Right cardiac atrium (tissue), 5 donors: ENCODE results near the gene ZNF214. TPM values are rescaled to one million over a fixed set of nuclear protein-coding genes. Genes with fewer than 3 reads are reported as not detected.
A peak's percentile ranks its signal among the peaks of the same experiment; 100 is the strongest.

Experiments used
- ATAC-seq, 2 donors: fragments of 200-7000 bp; cut with Tn5 transposase; one replicate each; pipeline versions ENCODE4 v1.8.0 to v1.9.1; 2020; ENCODE audit warnings: moderate library complexity in 2 of 2, mild to moderate bottlenecking in 1 of 2
- DNase-seq, 3 donors: peaks; one replicate each; pipeline ENCODE4 v3.0.0-alpha.2; 2020
- H3K27ac ChIP-seq: one replicate; pipeline ENCODE4 v1.5.1; 2013; ENCODE audit warnings: mild to moderate bottlenecking, low read length, control low read depth, moderate library complexity
- H3K27me3 ChIP-seq: one replicate; pipeline ENCODE4 v1.6.1; 2013; ENCODE audit not compliant: control insufficient read depth, insufficient read depth
- H3K4me1 ChIP-seq: one replicate; pipeline ENCODE4 v1.6.1; 2013; ENCODE audit warnings: low read length; ENCODE audit not compliant: control insufficient read depth, insufficient read depth
- H3K4me3 ChIP-seq: one replicate; pipeline ENCODE4 v1.5.1; 2013; ENCODE audit warnings: low read length, control low read depth
- H3K9me3 ChIP-seq: one replicate; pipeline ENCODE4 v1.6.1; 2013; ENCODE audit warnings: low read length; ENCODE audit not compliant: control insufficient read depth
- WGBS: extraction: QIAGEN DNeasy Blood & Tissue Kit; methylation state at CpG from one replicate; pipeline ENCODE4 v1.1.7; 2013; 5-methylcytosine and 5-hydroxymethylcytosine counted together
- intact Hi-C, 4 donors: fragments of 100-400 bp; cut with DNase I; formaldehyde crosslinking; loops; one replicate each; pipeline versions ENCODE4 v1.11.0 to v1.14.0; 2022 to 2023
- polyA plus RNA-seq: library from polyadenylated mRNA; stranded (reverse); fragments of 200-250 nt; gene quantifications from one replicate; pipeline ENCODE4 v1.2.3, GENCODE V29; 2013
- total RNA-seq, 4 donors: library from RNA; stranded (reverse); fragmentation: NEBNext Ultra II Directional; extraction: Animal tissue kit (Norgen Biotek cat#: 25700); gene quantifications; one replicate each; pipeline ENCODE4 v1.2.1, GENCODE V29; 2021
- donor health status: healthy with polysubstance abuse.
- donor health status: DM: no; HTN: yes; CAD: no.
- donor health status: DM: no; HTN: no; CAD: no.
- donor health status: DM: no; HTN: yes; CAD: no; lungs with severe emphysema.
- donor health status: DM: yes; HTN: yes; CAD: no.

ZNF214 gene
- total and polyA plus RNA-seq, 5 donors, result 0.48 to 2.1 (median 2.1) TPM

DNA sequence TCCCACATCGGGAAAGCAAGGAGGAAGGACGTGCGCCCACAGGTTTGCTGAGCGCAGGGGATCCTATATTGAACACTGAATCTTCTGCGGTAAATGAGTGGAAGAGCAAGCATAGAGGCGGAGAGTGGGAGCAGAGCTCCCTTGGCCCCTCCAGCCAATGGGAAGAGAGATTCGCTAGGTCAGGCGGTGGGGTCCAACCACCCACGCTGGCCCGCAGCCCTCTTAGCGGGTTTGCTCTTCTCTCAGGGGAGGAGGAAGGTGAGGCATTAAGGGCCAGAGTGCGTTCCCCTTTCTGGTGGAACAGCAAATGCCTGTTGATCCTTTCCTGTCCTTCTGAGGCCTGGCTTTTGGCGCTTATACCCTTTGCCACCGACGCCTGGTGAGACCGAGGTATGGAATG is 10.7 kb upstream of the ZNF214 start:
- Histone ChIP-seq H3K9me3 (no peaks in the 10 kb centered on the region), H3K4me1 (no peaks in the 10 kb centered on the region), H3K4me3 (no peak overlapping the region), H3K27me3 (no peaks in the 10 kb centered on the region), H3K27ac (no peak overlapping the region)
- intact Hi-C loops, result no loop called here
- DNase-seq (no peak), ATAC-seq (no peak)
- WGBS, result 85% methylated on average over 16 of the region's 16 CpGs

DNA sequence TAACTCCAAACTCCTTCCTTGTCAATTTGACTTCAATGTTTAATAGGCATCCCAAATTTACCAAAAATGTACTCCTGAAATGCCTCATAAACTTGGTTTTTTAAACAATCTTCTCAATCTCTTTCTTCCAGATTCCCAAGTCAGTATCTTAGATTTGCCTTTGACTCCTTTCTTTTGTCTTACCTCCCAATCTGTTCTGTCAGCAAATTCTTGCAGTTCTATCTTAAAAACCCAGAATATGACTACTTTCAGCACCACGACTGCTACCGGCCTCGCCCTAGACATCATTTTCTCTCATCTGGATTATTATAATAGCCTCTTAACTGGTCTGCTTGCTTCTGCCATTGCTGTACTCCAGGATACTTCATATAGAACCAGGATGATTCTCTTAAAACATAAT is 8.0 kb upstream of the ZNF214 start:
- intact Hi-C loops, result no loop called here
- no peaks in the 10 kb centered on the region for H3K27me3 ChIP-seq
- DNase-seq (no peak), ATAC-seq (no peak)
- no peak overlapping the region for H3K27ac ChIP-seq
- WGBS, result 92% methylated on average over 3 of the region's 3 CpGs
- no peak overlapping the region for H3K4me3 ChIP-seq
- no peaks in the 10 kb centered on the region for H3K4me1 ChIP-seq
- H3K9me3 ChIP-seq, result no peaks in the 10 kb centered on the region

DNA sequence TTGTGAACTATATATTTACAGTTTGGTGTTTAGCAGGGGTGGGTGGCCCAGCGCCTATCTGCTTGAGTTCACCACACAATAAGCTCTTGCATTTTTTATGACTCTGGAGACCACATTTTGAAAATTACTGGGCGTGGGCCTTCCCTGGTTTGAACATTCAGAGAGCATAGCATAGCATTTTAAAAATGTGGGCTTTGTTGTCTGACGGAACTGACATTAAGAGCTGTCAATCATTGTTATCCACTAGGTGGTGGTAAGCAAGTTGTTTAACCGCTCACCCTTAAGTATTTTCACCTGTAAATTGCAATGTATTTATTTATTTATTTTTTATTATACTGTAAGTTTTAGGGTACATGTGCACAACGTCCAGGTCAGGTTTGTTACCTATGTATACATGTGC is 1.2 kb upstream of the ZNF214 start:
- Histone ChIP-seq H3K4me3 (no peak overlapping the region), H3K27me3 (no peaks in the 10 kb centered on the region), H3K27ac (no peak overlapping the region), H3K9me3 (no peaks in the 10 kb centered on the region), H3K4me1 (no peaks in the 10 kb centered on the region)
- intact Hi-C loops, result no loop called here
- 86% methylated on average over 5 of the region's 5 CpGs for WGBS
- DNase-seq, result no peak
- no peak for ATAC-seq

DNA sequence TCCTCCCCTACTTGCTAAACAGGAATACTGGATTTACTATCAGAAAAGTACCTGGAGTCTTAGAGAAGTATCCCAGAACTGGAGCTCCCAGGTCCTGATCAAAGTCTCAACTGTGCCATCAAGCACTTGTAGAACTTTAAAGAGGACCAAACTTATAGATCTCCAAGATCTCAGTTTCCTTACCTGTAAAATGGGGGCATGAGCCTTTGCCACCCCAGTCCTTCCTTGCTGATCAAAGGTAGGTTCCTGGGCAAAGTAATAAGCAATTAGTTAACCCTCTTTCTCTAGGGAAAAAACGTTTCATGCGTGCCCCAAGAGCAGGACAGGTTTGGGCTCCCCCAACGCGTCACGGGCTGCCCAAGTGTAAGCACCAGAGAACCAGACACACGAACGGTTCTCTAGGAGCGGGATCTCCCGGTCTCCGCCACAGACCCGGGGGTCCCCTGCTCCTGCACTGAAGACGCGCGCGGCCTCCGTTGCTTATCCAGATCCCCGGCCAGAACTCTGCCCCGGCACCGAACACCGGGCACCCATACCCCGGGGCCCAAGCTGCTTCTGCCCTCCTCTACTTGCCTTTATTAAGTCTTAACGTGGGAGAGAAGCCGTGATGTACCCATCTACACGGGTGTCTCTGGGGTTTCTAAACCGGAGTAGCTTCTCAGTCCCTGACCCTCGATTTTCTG is 505 bp downstream of the ZNF214 start:
- DNase-seq (peak; percentile 27 to 73 (median 65)), ATAC-seq (peak; percentile 44 to 67)
- Histone ChIP-seq H3K27ac (peak overlapping the region; percentile 31), H3K27me3 (no peaks in the 10 kb centered on the region), H3K4me1 (no peaks in the 10 kb centered on the region), H3K9me3 (no peaks in the 10 kb centered on the region), H3K4me3 (peak overlapping the region; percentile 68)
- WGBS, result 4% methylated on average over 26 of the region's 26 CpGs
- intact Hi-C loops, result no loop called here

DNA sequence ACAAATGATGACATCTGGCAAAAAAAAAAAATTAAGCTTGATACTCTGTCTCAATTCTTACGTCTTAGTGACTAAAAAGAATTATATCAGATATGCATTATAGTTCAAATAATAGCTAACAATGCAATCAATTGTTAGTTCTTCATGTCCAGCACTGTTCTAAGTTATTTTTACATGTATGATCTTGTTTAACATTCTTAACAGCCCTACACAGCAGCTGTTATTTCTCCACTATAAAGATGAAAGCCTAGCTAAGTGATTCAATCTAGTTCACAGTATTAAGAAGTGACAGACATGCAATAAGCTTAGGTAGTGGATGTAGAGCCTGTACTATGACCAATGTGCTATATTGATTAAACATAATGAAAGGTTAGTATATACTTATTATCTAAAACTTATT is 4.1 kb downstream of the ZNF214 start:
- Histone ChIP-seq H3K27me3 (no peaks in the 10 kb centered on the region), H3K27ac (no peak overlapping the region), H3K9me3 (no peaks in the 10 kb centered on the region), H3K4me3 (no peak overlapping the region), H3K4me1 (no peaks in the 10 kb centered on the region)
- WGBS, result 78% methylated on average over 1 of the region's 1 CpG
- ATAC-seq (no peak), DNase-seq (no peak)
- intact Hi-C loops, result no loop called here

DNA sequence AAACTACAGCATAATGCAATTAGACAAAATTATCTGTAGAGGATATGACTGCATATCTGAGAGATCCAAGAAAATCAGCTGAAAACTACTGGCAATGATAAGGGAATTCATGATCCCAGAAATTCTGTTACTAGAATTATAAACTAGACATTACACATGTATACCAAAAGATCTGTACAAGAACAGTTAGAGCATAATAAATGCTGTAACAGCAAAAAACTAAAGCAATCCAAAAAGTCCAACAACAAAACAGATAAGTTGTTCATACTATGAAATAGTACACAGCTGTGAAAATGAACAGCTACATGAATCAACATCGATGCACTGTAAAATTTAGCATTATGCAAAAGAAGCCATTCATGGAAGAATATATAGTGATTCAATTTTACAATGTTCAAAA is 6.0 kb downstream of the ZNF214 start:
- no peak overlapping the region for H3K27ac ChIP-seq
- H3K4me1 ChIP-seq, result no peaks in the 10 kb centered on the region
- no peak overlapping the region for H3K4me3 ChIP-seq
- no peaks in the 10 kb centered on the region for H3K27me3 ChIP-seq
- H3K9me3 ChIP-seq, result no peaks in the 10 kb centered on the region
- intact Hi-C loops, result no loop called here
- WGBS, result 99% methylated on average over 1 of the region's 1 CpG
- no peak for ATAC-seq
- DNase-seq, result no peak

DNA sequence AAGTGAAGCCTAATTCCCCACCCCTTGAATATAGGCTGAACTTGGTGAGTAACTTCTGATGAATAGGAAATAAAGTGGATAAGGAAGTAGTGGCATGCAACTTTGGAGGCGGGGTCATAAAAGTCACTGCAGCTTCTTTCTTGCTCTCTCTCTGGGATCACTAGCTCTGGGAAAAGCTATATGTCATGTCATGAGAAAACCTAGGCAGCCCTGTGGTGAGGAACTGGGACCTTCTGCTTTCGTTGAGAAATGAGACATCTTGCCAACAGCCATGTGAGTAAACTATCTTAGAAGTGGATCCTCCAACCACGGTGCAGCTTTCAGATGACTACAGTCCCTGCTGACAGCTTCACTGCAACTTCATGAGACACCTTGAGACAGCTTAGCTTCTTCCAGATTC is 15.7 kb downstream of the ZNF214 start:
- H3K4me1 ChIP-seq, result no peaks in the 10 kb centered on the region

DNA sequence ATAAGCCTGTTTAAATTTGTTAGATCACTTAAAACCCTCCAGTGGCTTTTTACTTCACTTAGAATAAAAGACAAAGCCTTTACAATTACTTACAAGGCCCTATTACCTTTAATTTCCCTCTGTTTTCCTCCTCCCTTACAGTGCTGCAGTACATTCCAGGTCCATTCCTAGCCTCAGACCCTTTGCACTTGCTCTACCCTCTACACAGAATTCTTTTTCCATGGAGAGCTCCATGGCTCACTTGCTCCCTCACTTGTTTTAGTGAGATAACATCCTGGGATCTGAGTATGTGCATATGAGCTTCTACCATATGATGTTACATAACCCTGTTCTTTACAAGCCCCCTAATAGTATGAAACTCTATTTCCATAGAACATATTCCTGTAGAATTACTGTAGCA is 24.4 kb downstream of the ZNF214 start:
- H3K9me3 ChIP-seq, result no peaks in the 10 kb centered on the region
- H3K27ac ChIP-seq, result no peak overlapping the region
- H3K4me3 ChIP-seq, result no peak overlapping the region
- ATAC-seq (no peak), DNase-seq (no peak)
- intact Hi-C loops, result no loop called here
- no peaks in the 10 kb centered on the region for H3K27me3 ChIP-seq
- no peaks in the 10 kb centered on the region for H3K4me1 ChIP-seq

More for the DNA sequence above, 15.7 kb downstream of the ZNF214 start:
- peak in 1 of 2 donors; percentile 35 for ATAC-seq
- Histone ChIP-seq H3K27me3 (no peaks in the 10 kb centered on the region), H3K9me3 (no peaks in the 10 kb centered on the region), H3K27ac (no peak overlapping the region), H3K4me3 (no peak overlapping the region)
- intact Hi-C loops, result no loop called here
- DNase-seq, result peak in 1 of 3 donors; percentile 16
- WGBS, result 18% methylated on average over 3 of the region's 3 CpGs

DNA sequence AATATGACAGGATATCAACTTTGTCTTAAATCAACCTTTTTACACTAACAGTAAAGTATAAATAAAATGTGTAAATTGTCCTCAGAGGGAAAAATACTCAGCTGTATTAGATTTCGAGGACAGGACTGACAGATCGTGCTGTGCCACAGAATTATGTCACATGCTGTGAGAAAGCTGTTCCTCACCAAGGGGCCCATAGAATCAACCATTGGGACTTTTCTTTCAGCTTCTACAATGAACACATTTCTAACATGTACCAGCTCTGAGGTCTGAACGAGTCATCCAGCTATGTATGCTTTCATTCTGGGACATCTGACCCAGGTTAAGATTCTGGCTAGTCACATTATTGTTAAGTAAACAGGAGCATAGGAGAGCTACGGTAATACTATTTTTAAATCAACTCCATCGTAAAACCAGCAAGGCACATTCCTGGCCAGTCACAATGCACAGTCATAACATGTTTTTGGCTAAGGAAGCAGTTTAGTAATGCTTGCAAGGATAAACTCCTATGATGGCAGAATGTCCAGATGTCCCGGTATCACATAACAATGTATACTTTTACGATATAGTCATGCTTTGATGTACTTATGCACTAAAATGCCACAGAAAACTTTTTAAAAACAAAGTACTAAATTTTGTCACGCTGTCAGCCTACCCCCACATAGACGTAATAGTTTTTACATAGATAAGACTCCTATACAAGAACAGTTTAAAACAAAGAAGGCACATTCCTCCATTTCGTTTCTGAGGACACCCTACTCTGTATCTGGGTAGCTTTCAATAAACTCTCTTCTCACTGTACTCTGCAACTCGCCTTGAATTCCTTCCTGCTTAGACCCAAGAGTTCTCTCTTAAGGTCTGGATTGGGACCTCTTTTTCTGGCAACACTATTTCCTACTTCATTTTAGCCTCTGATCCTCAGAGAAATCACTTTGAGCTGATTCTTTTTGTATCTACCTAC is 27.4 kb downstream of the ZNF214 start:
- intact Hi-C loops, result no loop called here
- Histone ChIP-seq H3K27me3 (no peaks in the 10 kb centered on the region), H3K4me3 (no peak overlapping the region), H3K9me3 (no peaks in the 10 kb centered on the region), H3K27ac (no peak overlapping the region), H3K4me1 (no peaks in the 10 kb centered on the region)
- ATAC-seq (no peak), DNase-seq (no peak)
- 48% methylated on average over 11 of the region's 11 CpGs for WGBS

DNA sequence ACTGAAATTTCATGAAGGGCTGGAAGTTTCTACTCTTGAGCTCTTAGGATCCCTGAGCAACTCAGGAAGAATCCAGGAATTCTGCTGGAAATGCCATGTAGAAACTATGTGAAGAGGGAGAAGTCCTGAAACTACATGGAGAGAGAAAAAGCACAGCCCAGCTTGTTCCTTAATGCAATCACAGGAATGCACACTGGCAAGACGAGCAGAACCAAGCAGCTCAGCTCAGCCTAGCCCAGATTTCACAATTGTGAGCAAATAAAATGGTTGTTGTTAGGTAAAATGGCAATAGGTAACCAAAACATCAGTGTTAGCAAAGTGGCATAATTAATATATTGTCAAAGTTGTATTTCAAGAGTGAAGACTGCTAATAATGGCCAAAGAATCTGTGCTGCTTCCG is 28.1 kb downstream of the ZNF214 start:
- H3K4me1 ChIP-seq, result no peaks in the 10 kb centered on the region
- DNase-seq, result no peak
- H3K27ac ChIP-seq, result no peak overlapping the region
- ATAC-seq, result no peak
- H3K4me3 ChIP-seq, result no peak overlapping the region
- H3K9me3 ChIP-seq, result no peaks in the 10 kb centered on the region
- intact Hi-C loops, result no loop called here
- no peaks in the 10 kb centered on the region for H3K27me3 ChIP-seq
- 73% methylated on average over 2 of the region's 2 CpGs for WGBS

DNA sequence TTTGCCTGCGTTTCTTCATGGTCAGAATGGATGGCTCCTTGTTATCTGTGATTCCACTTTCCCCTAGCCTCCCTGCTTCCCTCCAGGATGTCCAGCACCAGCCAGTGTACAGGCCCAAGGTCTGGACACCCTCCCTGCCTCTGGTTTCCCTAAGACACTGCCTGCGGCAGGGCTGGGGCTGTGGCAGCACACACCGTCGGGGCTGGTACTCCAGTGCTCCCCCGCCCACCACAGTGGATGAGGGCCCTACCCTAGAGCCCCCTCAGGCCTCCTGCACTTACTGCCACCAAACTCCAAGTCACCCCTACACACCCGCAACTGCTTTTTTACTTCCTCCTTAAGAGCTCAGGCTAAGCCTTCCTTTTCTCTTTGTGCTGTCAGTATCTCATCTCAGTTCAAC is 28.9 kb downstream of the ZNF214 start:
- Histone ChIP-seq H3K4me3 (no peak overlapping the region), H3K9me3 (no peaks in the 10 kb centered on the region), H3K27me3 (no peaks in the 10 kb centered on the region), H3K27ac (no peak overlapping the region), H3K4me1 (no peaks in the 10 kb centered on the region)
- ATAC-seq (no peak), DNase-seq (peak in 1 of 3 donors; percentile 8)
- intact Hi-C loops, result no loop called here
- WGBS, result 68% methylated on average over 6 of the region's 6 CpGs
